GM18498 (cell line): ENCODE measurements around the gene NFATC1.

ENCODE experiments used
- ATAC-seq: cut with Tn5 transposase; IDR thresholded peaks from one replicate; pipeline ENCODE4 v1.9.1; 2021; ENCODE audit warnings: mild to moderate bottlenecking, moderate library complexity; ENCODE audit not compliant: unreplicated experiment

The NFATC1 gene

GRCh38 chr18:79438089-79438897 lies 42.6 kb downstream of the NFATC1 start:
- no peak for ATAC-seq

GRCh38 chr18:79438898-79439627 lies 43.3 kb downstream of the NFATC1 start:
- no peak for ATAC-seq

- no peak for ATAC-seq
Observed at GRCh38 chr18:79439628-79440023, 43.9 kb downstream of the NFATC1 start.

GRCh38 chr18:79440316-79441110 lies 44.8 kb downstream of the NFATC1 start:
- no peak for ATAC-seq

GRCh38 chr18:79441420-79441819 lies 45.7 kb downstream of the NFATC1 start:
- ATAC-seq, result no peak

GRCh38 chr18:79442508-79443221 lies 46.9 kb downstream of the NFATC1 start:
- no peak for ATAC-seq

DNA sequence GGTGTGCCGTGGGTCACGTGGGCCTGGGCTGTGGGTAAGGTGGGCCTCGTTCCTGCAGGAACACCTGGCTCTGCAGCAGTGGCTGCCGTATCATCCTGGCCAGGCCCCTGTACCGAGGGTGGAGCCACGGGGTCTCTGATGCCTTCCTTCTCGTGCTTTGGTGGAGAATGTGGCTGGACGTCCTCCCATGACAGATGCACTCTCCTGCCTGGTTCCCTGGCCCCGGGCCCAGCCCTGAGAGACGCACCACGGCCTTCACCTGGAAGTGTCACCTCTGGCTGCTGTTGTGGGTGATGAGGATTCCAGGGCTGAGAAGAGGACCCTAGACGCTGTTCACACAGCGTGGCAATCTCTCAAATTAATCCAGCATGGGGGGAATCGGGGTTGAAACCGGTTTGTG lies 49.5 kb downstream of the NFATC1 start:
- ATAC-seq, result no peak

DNA sequence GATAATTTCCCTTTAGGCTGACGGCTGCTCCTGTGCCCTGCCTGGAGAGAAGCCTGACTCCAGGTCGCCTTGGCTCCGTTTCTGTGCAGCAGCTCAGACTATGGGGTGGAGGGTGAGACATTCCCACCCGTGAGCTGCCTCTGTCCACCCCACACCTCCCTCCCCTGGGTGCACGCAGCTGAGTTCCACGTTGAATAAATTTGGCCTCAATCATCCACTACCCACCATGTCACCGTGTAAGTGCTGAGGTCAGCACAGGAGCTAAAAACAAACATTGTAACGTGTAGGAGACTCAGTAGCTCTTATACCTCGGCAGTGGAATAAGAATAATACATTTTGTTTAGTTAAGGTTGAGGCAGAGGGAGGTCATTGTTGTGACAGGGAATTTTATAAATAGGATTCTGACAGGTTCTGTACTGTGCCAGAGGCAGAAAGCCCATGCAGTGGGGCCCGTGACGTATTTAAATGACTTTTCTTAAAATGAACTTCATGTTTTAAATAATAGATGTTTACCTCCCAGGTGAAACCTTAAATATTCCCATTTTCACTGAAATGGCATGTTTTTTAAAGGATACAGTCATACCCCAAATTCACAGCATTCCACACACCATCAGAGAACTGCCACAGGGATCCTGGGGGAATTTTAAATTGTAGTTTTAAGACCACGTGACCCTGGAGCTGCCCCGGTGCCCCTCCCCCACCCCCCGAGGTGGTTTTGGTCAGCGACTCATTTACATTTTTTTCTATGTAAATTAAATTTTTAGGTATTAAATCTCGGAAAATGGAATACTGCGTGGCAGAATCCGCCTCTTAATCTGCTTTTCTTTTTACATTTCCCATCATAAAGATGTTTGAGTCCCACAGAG lies 50.2 kb downstream of the NFATC1 start:
- ATAC-seq, result no peak

- no peak for ATAC-seq
Observed at GRCh38 chr18:79446931-79447330, 51.2 kb downstream of the NFATC1 start.

GRCh38 chr18:79447703-79448367 lies 52.1 kb downstream of the NFATC1 start:
- no peak for ATAC-seq

- no peak for ATAC-seq
Observed at GRCh38 chr18:79448621-79449020, 52.9 kb downstream of the NFATC1 start.

DNA sequence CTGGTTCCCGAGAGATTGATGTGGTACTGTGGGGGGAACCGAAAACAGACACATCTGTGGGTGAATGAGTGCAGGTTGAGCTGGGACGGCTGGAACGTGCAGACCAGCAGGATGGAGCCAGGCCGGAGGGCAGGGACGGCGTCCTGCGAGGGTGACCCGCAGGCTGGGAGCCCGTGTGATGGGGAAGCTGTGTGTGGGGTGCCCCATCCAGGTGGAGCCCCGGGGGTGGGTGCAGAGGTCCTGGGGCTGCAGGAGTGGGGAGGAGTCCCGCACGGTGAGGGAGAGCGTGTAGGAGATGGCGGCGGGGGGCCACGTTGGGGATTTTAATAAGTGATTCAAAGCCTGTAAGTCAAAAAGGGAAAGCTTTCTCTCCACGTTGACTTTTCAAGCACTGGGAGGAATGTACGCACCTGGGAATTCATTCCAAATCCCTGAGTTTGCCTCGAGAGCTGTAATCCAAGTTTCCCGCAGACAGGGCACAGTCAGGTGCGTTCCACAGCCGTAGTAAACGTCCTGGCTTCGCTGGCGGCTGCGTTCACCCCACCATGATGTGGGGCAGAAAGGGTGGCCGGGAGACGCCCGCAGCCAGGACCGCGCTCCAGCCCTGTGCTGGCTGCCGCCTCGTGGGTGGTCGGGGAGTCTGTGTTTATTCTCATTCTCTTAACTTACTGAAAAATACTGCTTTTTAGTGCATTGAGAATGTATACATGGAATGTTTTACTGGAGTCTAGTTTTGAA lies 54.0 kb downstream of the NFATC1 start:
- ATAC-seq, result no peak

DNA sequence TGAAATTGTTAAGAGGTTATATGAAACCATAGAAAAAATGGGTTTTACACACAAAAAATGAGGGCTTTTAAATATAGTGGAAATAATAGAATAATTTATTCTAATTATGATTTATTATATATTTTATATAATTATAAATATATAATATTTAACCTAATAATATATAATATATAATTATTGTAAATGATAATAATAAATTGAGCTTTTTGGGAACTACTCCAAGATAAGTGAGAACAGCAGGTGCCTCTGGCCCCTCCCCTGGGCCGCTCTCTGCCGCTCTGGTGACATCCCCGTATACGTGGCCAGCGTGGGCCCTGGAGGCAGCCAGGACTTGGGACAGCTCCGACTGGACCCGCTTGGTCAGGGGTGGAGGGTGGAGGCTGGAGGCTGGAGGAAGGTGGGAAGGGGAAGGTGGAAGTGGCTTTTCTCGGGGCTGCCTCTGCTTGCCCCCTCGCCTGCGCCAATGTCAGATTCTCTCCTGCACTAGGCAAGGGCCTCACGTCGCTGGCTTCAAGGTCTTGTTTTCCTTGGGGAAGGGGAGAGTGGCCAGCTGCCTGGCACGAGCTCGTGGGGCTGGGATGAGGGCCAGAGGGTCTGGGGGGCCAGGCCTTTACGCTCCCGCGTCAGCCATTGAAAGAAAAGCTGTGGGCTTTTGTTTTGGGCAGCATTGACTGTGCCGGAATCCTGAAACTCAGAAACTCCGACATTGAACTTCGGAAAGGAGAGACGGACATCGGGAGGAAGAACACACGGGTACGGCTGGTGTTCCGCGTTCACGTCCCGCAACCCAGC lies 54.8 kb downstream of the NFATC1 start:
- ATAC-seq, result no peak

DNA sequence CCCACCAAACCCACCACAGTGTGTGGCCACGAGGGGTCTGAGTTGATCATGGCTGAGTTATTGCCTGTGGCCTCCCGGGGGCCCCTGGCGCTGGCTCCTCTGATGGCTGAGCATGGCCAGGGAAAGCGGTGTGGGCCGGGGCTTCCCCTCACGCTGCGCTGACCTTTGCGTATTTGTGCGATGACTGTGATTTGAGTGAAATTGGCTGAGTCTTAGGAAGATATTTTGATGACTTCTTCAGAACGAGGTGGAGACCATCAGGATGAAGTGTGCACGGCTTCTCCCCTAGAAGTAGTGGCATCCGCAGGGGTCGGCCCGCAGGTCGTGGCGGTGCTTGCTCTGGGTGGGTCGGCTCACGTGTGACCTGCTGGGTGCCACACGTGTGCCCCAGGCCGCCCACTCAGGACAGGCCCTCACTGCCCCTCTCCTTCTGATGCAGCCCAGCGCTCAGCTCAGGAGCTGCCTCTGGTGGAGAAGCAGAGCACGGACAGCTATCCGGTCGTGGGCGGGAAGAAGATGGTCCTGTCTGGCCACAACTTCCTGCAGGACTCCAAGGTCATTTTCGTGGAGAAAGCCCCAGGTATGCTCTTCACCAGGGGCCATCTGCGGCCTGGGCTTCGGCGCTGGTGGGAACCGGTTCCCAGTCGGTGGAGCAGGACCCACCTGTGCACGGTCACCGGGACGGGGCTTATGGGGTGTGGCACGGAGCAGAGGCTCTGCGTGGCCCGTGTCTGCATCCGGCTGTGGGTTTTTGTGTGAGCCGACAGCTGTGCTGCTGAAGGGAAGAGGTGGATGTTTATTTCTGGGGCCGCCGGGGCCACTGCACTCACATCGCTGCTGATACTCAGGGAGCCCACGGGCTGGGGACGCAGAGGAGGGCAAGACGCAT lies 55.8 kb downstream of the NFATC1 start:
- ATAC-seq, result no peak

DNA sequence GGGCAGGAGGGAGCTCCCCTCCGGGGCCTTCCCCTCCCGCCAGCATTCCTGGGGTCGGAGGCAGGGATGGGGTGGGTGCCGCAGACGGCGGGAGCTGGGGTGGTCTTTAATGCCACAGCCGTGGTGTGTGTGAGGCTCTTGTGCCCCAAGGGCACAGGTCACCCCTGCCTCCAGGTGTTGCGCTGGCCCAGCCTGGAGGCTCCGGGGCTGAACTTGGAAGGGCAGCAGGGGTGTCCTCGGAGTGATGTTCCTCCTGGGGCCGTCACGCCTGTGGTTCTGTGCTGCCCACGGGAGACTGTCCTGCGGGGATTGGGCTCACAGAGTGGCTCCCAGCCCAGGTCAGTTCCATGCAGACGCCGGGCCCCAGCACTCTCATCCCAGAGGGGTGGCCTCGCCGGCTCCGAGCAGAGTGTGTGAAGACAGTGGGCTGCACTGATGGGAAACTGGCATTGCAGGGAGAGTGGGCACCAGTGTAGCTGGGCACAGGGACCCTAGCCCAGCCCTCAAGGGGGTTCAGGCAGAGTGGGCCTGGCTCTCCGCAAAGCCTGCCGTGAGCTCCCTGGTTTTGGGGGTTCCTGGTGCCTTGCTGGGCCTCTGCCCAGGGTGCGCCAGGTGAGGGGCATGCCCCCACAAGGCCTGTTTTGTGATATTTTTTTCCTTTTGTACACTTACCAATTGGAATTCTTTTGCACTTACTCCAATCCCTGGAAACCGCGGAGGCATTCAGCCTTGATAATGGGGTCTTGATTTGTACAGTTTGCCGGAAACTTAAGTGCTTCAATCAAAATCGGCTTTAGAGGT lies 56.7 kb downstream of the NFATC1 start:
- no peak for ATAC-seq

DNA sequence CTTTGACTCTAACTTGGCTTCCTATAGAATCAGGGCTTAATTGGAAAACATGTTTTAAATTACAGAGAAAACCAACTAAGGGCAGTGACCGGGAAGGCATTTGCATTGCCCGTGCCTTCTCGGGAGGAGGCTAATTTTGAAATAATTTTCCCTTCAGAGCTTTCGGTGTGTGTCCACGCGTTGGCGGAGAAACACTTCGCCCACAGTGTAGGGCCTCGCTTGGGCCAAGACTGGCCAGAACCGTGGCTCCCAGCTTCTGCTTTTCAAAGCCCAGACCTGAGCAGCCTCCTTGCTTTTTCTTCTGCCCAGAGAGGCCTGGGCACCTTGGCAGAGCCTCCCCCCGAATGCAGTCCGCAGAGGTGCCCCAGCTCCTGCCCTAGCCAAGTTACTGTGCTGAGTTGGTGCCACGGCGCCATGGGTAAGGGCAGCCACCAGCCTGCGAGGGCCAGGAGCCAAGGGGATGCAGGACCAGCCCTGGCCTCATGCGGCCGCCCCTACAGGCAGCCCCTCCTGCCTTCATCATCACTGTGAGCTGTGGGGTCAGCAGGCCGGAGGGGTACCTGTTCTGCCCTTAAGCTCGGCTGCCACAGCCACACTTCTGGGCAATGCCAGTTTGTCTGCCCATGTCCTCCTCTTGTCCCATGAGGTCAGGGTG lies 57.4 kb downstream of the NFATC1 start:
- ATAC-seq, result no peak
